K562 (cell line): Measurements from ENCODE around the gene MMP15. TPM values are rescaled to one million over a fixed set of nuclear protein-coding genes. Genes with fewer than 3 reads are reported as not detected.

Experiments
- ATAC-seq: fragments of 200-7000 bp; cut with Tn5 transposase; 3 replicates; pipeline ENCODE4 v1.9.1; 2020; ENCODE audit warnings: moderate library complexity
- BruUV-seq: library from RNA; stranded (reverse); fragments of 400-500 nt; replicated peaks from 2 replicates; lab custom pipeline; 2021; lab: Mats Ljungman, UMichigan
- CTCF ChIA-PET: fragments of 300-600 bp; formaldehyde crosslinking; extraction: SDS; loops from one replicate; lab custom pipeline; 2021; ENCODE audit warnings: low intra/inter-chr PET ratio; lab: Yijun Ruan, JAX
- POLR2A ChIA-PET: fragments of 300-600, 350-650 bp; sonication (Branson Sonifier 250); formaldehyde crosslinking; extraction: SDS; loops from one replicate; lab custom pipeline; 2021; ENCODE audit warnings: antibody characterized with exemption, inconsistent platforms; lab: Yijun Ruan, JAX
- DNase-seq, 4 experiments: peaks; one replicate each; pipeline versions ENCODE4 v3.0.0 to v3.0.0-alpha.2; 2011 to 2018; ENCODE audit warnings: low spot score in 3 of 4, mixed read lengths in 3 of 4; ENCODE audit errors: extremely low read depth in 1 of 4
- FAIRE-seq: peaks from 2 replicates; lab custom pipeline; 2011; peaks lifted over from hg19 to GRCh38; lab: Jason Lieb, UNC
- H2AFZ ChIP-seq: 2 replicates; pipeline ENCODE4 v1.6.0; 2011; ENCODE audit warnings: low read depth, low read length, control low read depth, inconsistent platforms
- H3K27ac ChIP-seq: fragments of 200-600 bp; 3 replicates; pipeline ENCODE4 v1.8.0; 2011; ENCODE audit warnings: low read depth, mild to moderate bottlenecking, control low read depth, inconsistent platforms, low read length, moderate library complexity, mixed read lengths; ENCODE audit errors: extremely low read depth
- H3K27me3 ChIP-seq, 2 experiments: fragments of 300-600 bp in 1 of 2; 2 replicates in 1 of 2; 3 replicates in 1 of 2; pipeline versions ENCODE4 v1.6.0 to v1.8.0; 2011; ENCODE audit warnings: inconsistent platforms in 2 of 2, low read length in 2 of 2, mild to moderate bottlenecking in 1 of 2, mixed read lengths in 1 of 2, moderate library complexity in 1 of 2; ENCODE audit not compliant: control insufficient read depth in 2 of 2, insufficient read depth in 2 of 2
- H3K36me3 ChIP-seq: fragments of 300-600 bp; 3 replicates; pipeline ENCODE4 v1.8.0; 2011; ENCODE audit warnings: mild to moderate bottlenecking, low read length, inconsistent platforms; ENCODE audit not compliant: control insufficient read depth, insufficient read depth
- H3K4me1 ChIP-seq, 2 experiments: fragments of 200-600 bp in 1 of 2; replicated peaks in 1 of 2; 2 replicates in 1 of 2; 3 replicates in 1 of 2; pipeline versions ENCODE4 v1.5.1 to v1.8.0; 2011; ENCODE audit warnings: inconsistent platforms in 2 of 2, low read length in 2 of 2, mild to moderate bottlenecking in 1 of 2, mixed read lengths in 1 of 2, moderate library complexity in 1 of 2; ENCODE audit not compliant: control insufficient read depth in 2 of 2, insufficient read depth in 2 of 2
- H3K4me2 ChIP-seq: 2 replicates; pipeline ENCODE4 v1.6.1; 2011; ENCODE audit warnings: low read length, control low read depth, inconsistent platforms, mixed read lengths; ENCODE audit not compliant: insufficient read depth
- H3K4me3 ChIP-seq: fragments of 200-600 bp; sonication (generic), shearing (Covaris generic); 2 replicates; pipeline ENCODE4 v1.5.1; 2016; ENCODE audit warnings: control low read depth, inconsistent platforms
- H3K79me2 ChIP-seq: fragments of 200-600 bp; 3 replicates; pipeline ENCODE4 v1.8.0; 2011; ENCODE audit warnings: low read length, inconsistent platforms; ENCODE audit not compliant: control insufficient read depth, insufficient read depth
- H3K9ac ChIP-seq, 2 experiments: 2 replicates each; pipeline versions ENCODE4 v1.6.0 to v1.6.1; 2011; ENCODE audit warnings: low read depth in 2 of 2, low read length in 2 of 2, control low read depth in 1 of 2, inconsistent platforms in 1 of 2, mild to moderate bottlenecking in 1 of 2, mixed read lengths in 1 of 2; ENCODE audit not compliant: insufficient read depth in 1 of 2
- H3K9me1 ChIP-seq: one replicate; pipeline ENCODE4 v1.6.0; 2011; ENCODE audit warnings: inconsistent platforms, mild to moderate bottlenecking, low read length, moderate library complexity; ENCODE audit not compliant: control insufficient read depth, insufficient read depth
- H3K9me3 ChIP-seq: replicated peaks from 2 replicates; pipeline ENCODE4 v1.5.1; 2011; ENCODE audit warnings: low read depth, low read length, inconsistent platforms; ENCODE audit not compliant: control insufficient read depth, insufficient read depth
- H4K20me1 ChIP-seq: replicated peaks from 2 replicates; pipeline ENCODE4 v1.6.1; 2011; ENCODE audit warnings: low read length, inconsistent platforms, mixed read lengths; ENCODE audit not compliant: control insufficient read depth, insufficient read depth
- CC2D1A ChIP-seq: fragments of 450-650 bp; IDR thresholded peaks from 2 replicates; pipeline ENCODE4 v1.6.1; 2017; ENCODE audit warnings: mild to moderate bottlenecking
- DACH1 ChIP-seq: fragments of 450-650 bp; IDR thresholded peaks from 2 replicates; pipeline ENCODE4 v1.6.1; 2018; ENCODE audit not compliant: partially characterized antibody
- EWSR1 ChIP-seq: fragments of 450-650 bp; IDR thresholded peaks from 2 replicates; pipeline ENCODE4 v1.6.1; 2018; ENCODE audit warnings: borderline replicate concordance, mild to moderate bottlenecking, low read depth, moderate library complexity; ENCODE audit not compliant: partially characterized antibody
- HDAC2 ChIP-seq: fragments of 450-650 bp; IDR thresholded peaks from 2 replicates; pipeline ENCODE4 v1.6.1; 2016; ENCODE audit warnings: mild to moderate bottlenecking
- KDM5B ChIP-seq: fragments of 200-600 bp; sonication (generic); IDR thresholded peaks from 2 replicates; pipeline ENCODE4 v1.6.1; 2012; ENCODE audit warnings: low read depth, mild to moderate bottlenecking, moderate library complexity, low read length, control low read depth, inconsistent platforms; ENCODE audit not compliant: insufficient replicate concordance
- KLF13 ChIP-seq: fragments of 450-650 bp; IDR thresholded peaks from 2 replicates; pipeline ENCODE4 v1.6.1; 2016; ENCODE audit warnings: missing genetic modification characterization, low read depth, mild to moderate bottlenecking, missing compliant biosample characterization, moderate library complexity, borderline replicate concordance
- NONO ChIP-seq, 2 experiments: fragments of 200-400 bp in 1 of 2; fragments of 450-650 bp in 1 of 2; formaldehyde crosslinking in 1 of 2; IDR thresholded peaks; 2 replicates each; pipeline ENCODE4 v1.6.1; 2017; ENCODE audit warnings: low read depth in 2 of 2, mild to moderate bottlenecking in 2 of 2, moderate library complexity in 2 of 2, low read length in 1 of 2
- PML ChIP-seq: IDR thresholded peaks from 2 replicates; pipeline ENCODE4 v1.6.1; 2012; ENCODE audit warnings: low read length, inconsistent platforms
- RB1 ChIP-seq: fragments of 450-650 bp; IDR thresholded peaks from 2 replicates; pipeline ENCODE4 v1.6.1; 2017; ENCODE audit warnings: low read depth, mild to moderate bottlenecking
- SIN3B ChIP-seq: fragments of 450-650 bp; IDR thresholded peaks from 2 replicates; pipeline ENCODE4 v1.6.1; 2017; ENCODE audit warnings: low read depth, mild to moderate bottlenecking, moderate library complexity
- SMAD2 ChIP-seq: fragments of 150-350 bp; IDR thresholded peaks from 2 replicates; pipeline ENCODE4 v1.6.1; 2014; ENCODE audit warnings: low read depth, mild to moderate bottlenecking, low read length
- TEAD2 ChIP-seq: fragments of 450-650 bp; IDR thresholded peaks from 2 replicates; pipeline ENCODE4 v1.6.1; 2016; ENCODE audit warnings: missing genetic modification characterization, control low read depth, missing compliant biosample characterization
- THRB ChIP-seq: fragments of 450-650 bp; formaldehyde crosslinking; conservative IDR thresholded peaks from 2 replicates; pipeline ENCODE4 v1.4.0; 2022; ENCODE audit warnings: mild to moderate bottlenecking, missing genetic modification characterization
- ZNF146 ChIP-seq: IDR thresholded peaks from one replicate; pipeline ENCODE4 v1.6.1; 2018; ENCODE audit warnings: missing compliant biosample characterization; ENCODE audit not compliant: unreplicated experiment
- ZNF311 ChIP-seq: fragments of 250-450 bp; sonication (Bioruptor Pico); IDR thresholded peaks from 2 replicates; pipeline ENCODE4 v1.4.0; 2020; ENCODE audit warnings: mild to moderate bottlenecking, moderate library complexity
- WGBS: fragments of 100-300 bp; shearing (Covaris generic); methylation state at CpG from one replicate; pipeline ENCODE4 v1.1.6; 2016; ENCODE audit warnings: low coverage, mixed read lengths; ENCODE audit not compliant: insufficient coverage; ENCODE audit errors: missing lambda C conversion rate; 5-methylcytosine and 5-hydroxymethylcytosine counted together
- in situ Hi-C: fragments of 300-500 bp; cut with MboI; formaldehyde crosslinking; loops from 4 replicates; pipeline ENCODE4 v1.15.0; 2018; ENCODE audit warnings: inconsistent platforms, mixed read lengths
- intact Hi-C: fragments of 100-400 bp; cut with micrococcal nuclease; formaldehyde crosslinking; loops from 2 replicates; pipeline ENCODE4 v1.14.2; 2022
- polyA plus RNA-seq, 8 experiments: library from polyadenylated mRNA; depleted of rRNA in 4 of 8; stranded (reverse) in 5 of 8; unstranded in 3 of 8; fragments of >200 nt; fragmentation: Nextera tagmentation in 2 of 8; fragmentation: Illumina TruSeq in 1 of 8; extraction: Ambion mirVana in 2 of 8; extraction: Trizol in 1 of 8; gene quantifications; 2 replicates each; pipeline versions ENCODE4 v1.2.1 to v1.2.3, GENCODE V29; 2011 to 2014; ENCODE audit warnings: inconsistent platforms in 1 of 8, missing spikeins in 1 of 8
- total RNA-seq, 7 experiments: library from RNA; depleted of rRNA in 6 of 7; stranded (reverse); fragments of >200 nt in 6 of 7; fragmentation: Illumina TruSeq in 2 of 7; extraction: Trizol in 2 of 7; gene quantifications; 2 replicates each; pipeline versions ENCODE4 v1.2.1 to v1.2.3, GENCODE V29; 2011 to 2021; ENCODE audit warnings: low replicate concordance in 1 of 7
- TF ChIP-seq, protein P1 (sequence below): sonication (generic); formaldehyde crosslinking; IDR thresholded peaks from 2 replicates; pipeline ENCODE4 v1.8.0; 2023; ENCODE audit warnings: missing genetic modification reagents, mild to moderate bottlenecking, borderline replicate concordance

The MMP15 gene
- total and polyA plus RNA-seq, 9 of the 15 experiments (the other 6 are each of a cell fraction or from before 2014, with no cell fraction given) = 0.01 to 20.4 (median 5.5) TPM

GRCh38 chr16:58027916-58028455 lies 2.4 kb downstream of the MMP15 start:
- ATAC-seq = no peak
- no TSS peak for BruUV-seq
- no peaks in the 10 kb centered on the region for H3K27me3 ChIP-seq
- CTCF ChIA-PET = no interaction called here
- H3K79me2 ChIP-seq = peaks cover 17% of the 10 kb centered on the region; the same call in 2 of the 3 replicates
- peaks cover 19 to 64% of the 10 kb centered on the region in 2 experiments for H3K4me1 ChIP-seq
- H3K9ac ChIP-seq = peak overlapping the region in 1 of 2 experiments; percentile 23; a peak in 1 of 4 replicates
- 88% methylated on average over 8 of the region's 8 CpGs for WGBS
- no peak for DNase-seq
- no peak overlapping the region for H3K27ac ChIP-seq
- H3K4me2 ChIP-seq = no peak overlapping the region
- FAIRE-seq = no peak
- H3K9me3 ChIP-seq = no peaks in the 10 kb centered on the region
- POLR2A ChIA-PET = interaction anchor here (0.6 to 1.1 kb wide), 3 partner anchors 14 to 82 kb away, joined by 3 to 4 read pairs (median 3); no protein-coding TSS in a partner anchor
- no peak overlapping the region for H3K4me3 ChIP-seq
- intact Hi-C loops (loop anchor here (10.0 kb wide), 2 partner anchors 167 to 727 kb away; partner anchors contain the start of gene CSNK2A2), in situ Hi-C loops (no loop called here)
- H4K20me1 ChIP-seq = peaks cover under 1% of the 10 kb centered on the region; the same call in 1 of the 2 replicates
- H2AFZ ChIP-seq = no peak overlapping the region
- peaks cover 3% of the 10 kb centered on the region for H3K9me1 ChIP-seq
- H3K36me3 ChIP-seq = no peaks in the 10 kb centered on the region
- TF ChIP-seq RB1 = no peak
- no peak for TF ChIP-seq PML
- no peak for TF ChIP-seq ZNF146 (CRISPR knock-in tag)
- TF ChIP-seq CC2D1A = no peak
- TF ChIP-seq THRB (CRISPR knock-in tag) = no peak
- no peak for TF ChIP-seq SIN3B
- TF ChIP-seq NONO (IDR thresholded peaks at IDR 0.05; ENCODE audit: low read depth in 2 of 2, low read length in 1 of 2) = no peak
- no peak for TF ChIP-seq ZNF311
- TF ChIP-seq SMAD2 = no peak
- no peak for TF ChIP-seq KLF13 (tag)
- TF ChIP-seq HDAC2 = no peak
- no peak for TF ChIP-seq EWSR1
- no peak for TF ChIP-seq DACH1
- TF ChIP-seq, protein P1, sequence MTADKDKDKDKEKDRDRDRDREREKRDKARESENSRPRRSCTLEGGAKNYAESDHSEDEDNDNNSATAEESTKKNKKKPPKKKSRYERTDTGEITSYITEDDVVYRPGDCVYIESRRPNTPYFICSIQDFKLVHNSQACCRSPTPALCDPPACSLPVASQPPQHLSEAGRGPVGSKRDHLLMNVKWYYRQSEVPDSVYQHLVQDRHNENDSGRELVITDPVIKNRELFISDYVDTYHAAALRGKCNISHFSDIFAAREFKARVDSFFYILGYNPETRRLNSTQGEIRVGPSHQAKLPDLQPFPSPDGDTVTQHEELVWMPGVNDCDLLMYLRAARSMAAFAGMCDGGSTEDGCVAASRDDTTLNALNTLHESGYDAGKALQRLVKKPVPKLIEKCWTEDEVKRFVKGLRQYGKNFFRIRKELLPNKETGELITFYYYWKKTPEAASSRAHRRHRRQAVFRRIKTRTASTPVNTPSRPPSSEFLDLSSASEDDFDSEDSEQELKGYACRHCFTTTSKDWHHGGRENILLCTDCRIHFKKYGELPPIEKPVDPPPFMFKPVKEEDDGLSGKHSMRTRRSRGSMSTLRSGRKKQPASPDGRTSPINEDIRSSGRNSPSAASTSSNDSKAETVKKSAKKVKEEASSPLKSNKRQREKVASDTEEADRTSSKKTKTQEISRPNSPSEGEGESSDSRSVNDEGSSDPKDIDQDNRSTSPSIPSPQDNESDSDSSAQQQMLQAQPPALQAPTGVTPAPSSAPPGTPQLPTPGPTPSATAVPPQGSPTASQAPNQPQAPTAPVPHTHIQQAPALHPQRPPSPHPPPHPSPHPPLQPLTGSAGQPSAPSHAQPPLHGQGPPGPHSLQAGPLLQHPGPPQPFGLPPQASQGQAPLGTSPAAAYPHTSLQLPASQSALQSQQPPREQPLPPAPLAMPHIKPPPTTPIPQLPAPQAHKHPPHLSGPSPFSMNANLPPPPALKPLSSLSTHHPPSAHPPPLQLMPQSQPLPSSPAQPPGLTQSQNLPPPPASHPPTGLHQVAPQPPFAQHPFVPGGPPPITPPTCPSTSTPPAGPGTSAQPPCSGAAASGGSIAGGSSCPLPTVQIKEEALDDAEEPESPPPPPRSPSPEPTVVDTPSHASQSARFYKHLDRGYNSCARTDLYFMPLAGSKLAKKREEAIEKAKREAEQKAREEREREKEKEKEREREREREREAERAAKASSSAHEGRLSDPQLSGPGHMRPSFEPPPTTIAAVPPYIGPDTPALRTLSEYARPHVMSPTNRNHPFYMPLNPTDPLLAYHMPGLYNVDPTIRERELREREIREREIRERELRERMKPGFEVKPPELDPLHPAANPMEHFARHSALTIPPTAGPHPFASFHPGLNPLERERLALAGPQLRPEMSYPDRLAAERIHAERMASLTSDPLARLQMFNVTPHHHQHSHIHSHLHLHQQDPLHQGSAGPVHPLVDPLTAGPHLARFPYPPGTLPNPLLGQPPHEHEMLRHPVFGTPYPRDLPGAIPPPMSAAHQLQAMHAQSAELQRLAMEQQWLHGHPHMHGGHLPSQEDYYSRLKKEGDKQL (CRISPR knock-in tag) = no peak
- no peak for TF ChIP-seq KDM5B
- no peak for TF ChIP-seq TEAD2 (tag)
